Cerebellar nuclear complex (tissue), 1 donor: ENCODE data around the gene ARPC5L.
"Not testable (repeated sequence)": the region's sequence is repeated elsewhere in the genome, so short reads cannot be mapped to it uniquely, and the experiment has no call there.

Experiments used
- DNase-seq, 2 experiments: peaks; one replicate each; lab custom pipeline; 2025; lab: John Stamatoyannopoulos, UW

Gene ARPC5L

GRCh38 chr9:124841075-124841821, 20.7 kb upstream of the ARPC5L start:
- DNase-seq, result no peak

DNA sequence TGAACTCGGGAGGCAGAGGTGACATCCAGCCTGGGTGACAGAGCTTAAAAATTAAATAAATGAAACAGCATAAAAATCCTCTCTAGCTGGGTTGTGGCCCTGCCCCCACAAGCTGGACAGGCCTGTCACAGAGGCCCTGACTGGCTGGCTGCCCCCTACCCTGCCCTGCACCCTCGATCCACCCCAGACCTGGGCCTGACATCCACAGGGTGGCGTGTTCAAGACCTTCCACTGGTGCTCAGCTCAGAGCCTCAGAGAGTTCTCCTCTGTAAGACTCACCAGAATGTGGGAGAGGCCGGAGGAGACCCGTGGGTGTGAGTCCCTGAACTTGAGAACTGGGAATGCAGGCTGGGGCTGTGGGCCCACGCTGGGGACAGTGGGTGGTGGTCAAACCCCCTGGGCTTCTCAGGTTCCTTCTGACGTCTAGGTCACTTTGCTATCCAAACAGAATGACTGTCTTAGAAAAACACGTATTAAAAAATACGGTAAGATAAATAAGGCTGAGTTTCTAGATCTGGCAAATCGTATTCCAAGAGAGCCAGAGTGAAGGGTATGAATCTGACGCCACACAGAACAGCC, 18.4 kb upstream of the ARPC5L start:
- no peak for DNase-seq

DNA sequence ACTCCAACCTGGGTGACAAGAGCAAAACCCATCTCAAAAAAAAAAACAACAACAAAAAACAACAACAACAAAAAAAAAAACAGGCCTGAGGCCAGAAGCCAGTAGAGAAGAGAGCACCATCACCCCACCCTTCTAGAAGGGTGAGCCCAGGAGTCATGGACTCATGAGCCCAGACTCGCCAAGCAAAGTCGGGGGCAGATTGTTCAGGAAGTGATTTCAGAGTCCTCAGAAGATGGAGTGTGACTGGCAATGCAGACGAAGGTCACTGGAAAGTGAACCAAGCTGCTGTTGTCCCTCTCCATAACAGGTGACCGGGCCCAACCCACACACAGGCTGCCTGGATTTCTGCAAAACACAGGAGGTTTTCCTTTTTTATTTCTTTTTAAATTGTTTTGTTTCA, 17.6 kb upstream of the ARPC5L start:
- DNase-seq, result no peak

- DNase-seq, result not testable (repeated sequence)
Observed at GRCh38 chr9:124846467-124846866, 15.5 kb upstream of the ARPC5L start.

DNA sequence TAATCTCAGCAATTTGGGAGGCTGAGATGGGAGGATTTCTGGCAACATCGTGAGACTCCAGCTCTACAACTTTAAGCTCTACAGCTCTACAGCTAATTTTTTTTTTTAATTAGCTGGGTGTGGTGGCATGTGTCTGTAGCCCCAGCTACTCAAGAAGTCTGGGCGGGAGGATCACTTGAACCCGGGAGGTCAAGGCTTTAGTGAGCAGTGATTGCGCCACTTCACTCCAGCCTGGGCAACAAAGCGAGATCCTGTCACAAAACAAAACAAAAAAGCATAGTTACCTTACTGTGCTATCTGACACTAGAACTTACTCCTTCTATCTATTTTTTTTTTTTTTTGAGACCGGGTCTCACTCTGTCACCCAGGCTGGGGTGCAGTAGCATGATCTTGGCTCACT, 15.0 kb upstream of the ARPC5L start:
- DNase-seq, result no peak

DNA sequence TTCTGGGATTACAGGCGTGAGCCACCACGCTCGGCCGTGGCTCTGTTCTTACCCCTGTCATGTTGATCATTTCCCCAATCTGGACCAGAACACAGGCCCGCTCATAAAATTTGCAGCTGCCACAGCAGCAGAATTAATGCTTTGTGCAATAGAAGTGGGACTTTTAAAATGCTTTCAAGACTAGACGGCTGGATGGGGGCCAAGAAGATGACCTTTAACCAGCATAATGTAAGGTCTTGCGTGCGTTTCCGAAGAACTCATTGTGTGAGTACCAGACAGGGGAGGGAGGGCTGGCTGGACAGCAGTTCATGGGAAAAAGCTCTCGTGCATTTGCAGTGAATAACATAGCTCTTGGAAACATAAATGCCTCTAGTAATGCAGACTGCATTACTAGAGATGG, 12.1 kb upstream of the ARPC5L start:
- DNase-seq, result no peak

GRCh38 chr9:124852121-124852828, 9.7 kb upstream of the ARPC5L start:
- no peak for DNase-seq

DNA sequence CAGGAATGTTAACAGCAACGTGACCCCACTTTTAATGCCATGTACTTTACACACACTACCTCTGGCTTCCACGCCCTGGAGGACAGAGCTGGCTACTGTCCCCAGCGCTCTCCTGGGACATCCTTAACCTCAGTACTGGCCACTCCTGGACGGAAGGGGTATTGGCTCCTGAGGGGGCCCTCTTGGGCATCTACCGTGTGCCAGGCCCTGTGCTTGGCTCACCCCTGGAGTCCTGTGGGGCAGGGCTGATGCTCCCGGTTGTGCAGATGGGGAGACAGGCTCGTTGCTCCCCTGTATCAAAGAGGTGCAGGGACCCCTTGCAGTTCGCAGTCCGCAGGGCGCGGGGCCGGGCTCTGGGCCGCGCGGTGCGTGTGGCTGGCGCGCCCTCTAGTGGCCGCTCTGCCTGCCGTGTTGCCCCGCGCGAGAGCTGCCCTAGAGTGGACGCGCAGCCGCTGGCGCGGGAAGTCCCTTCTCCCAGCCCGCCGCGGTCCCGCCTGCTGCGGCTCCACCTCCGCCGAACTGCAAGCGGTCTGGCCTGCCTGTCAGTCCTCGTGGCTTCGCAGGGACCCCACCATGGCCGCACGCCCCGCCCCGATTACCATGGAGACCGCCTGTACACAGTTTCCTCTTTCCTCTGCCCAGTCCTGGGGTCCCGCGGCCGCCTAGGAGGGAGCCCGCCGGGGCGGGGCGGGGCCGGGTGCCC, 8.9 kb upstream of the ARPC5L start, which contains the start of gene WDR38:
WDR38 (plus strand) TSS at position 632 of the 703 bp plus-strand sequence. CDS start 72 bp downstream, outside the sequence.
- no peak for DNase-seq

GRCh38 chr9:124853605-124854143, 8.3 kb upstream of the ARPC5L start:
- no peak for DNase-seq

GRCh38 chr9:124854161-124854560, 7.8 kb upstream of the ARPC5L start:
- DNase-seq, result no peak

- DNase-seq, result no peak
Observed at GRCh38 chr9:124854822-124855221, 7.1 kb upstream of the ARPC5L start.

DNA sequence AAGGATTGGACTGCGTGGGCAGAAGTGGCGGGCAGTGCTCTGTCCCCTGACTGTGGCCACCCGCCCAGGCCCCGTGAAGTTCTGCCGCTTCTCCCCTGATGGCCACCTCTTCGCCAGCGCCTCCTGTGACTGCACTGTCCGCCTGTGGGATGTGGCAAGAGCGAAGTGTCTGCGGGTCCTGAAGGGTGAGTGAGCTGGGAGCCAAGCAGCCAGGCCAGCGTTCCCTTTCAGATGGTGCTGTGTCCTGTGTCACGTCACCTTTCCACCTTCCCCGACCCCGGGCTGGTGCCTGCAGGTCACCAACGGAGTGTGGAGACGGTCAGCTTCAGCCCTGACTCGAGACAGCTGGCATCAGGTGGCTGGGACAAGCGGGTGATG, 6.4 kb upstream of the ARPC5L start:
- DNase-seq, result no peak

GRCh38 chr9:124855944-124856765, 5.8 kb upstream of the ARPC5L start:
- DNase-seq, result no peak

GRCh38 chr9:124857533-124858162, 4.3 kb upstream of the ARPC5L start:
- DNase-seq, result no peak

GRCh38 chr9:124858330-124859046, 3.4 kb upstream of the ARPC5L start:
- DNase-seq, result no peak

GRCh38 chr9:124859803-124860581, 1.9 kb upstream of the ARPC5L start:
- no peak for DNase-seq

- DNase-seq, result no peak
Observed at GRCh38 chr9:124860582-124861341, 1.2 kb upstream of the ARPC5L start.

GRCh38 chr9:124863371-124863871, 1.5 kb downstream of the ARPC5L start:
- DNase-seq, result no peak
